ENCODE results near the gene IL1R1. TPM values are rescaled to one million over a fixed set of nuclear protein-coding genes. Genes with fewer than 3 reads are reported as not detected.

Gene IL1R1
- polyA plus RNA-seq, 1 donor (not counting 4 experiments of a cell fraction or from before 2014, with no cell fraction given): 7.5 TPM

DNA sequence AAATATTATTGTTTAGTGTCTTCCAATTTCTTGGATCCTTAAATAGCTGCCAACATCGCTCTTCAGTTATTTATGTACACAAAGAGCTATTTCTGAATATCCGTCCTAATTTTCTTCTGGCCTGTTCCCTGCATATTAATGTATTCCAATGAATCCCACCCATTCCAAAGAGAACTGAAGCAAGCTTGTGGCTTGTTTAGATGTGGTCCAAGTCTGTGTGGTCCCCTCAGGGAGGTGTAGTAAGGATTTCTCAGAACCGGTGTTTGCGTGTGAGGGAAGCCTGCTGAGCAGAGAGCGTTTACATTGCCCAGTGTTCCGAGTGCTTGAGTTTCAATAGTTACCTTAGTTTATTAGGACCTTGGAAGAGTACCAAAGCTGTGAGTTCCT is 25.1 kb upstream of the IL1R1 start:
- Histone ChIP-seq H3K4me3 (ENCODE audit: control insufficient read depth in 2 of 3, extremely low read depth in 1 of 3, insufficient read depth in 2 of 3, low read depth in 1 of 3, low read length in 3 of 3) (no peak overlapping the region), H2AFZ (ENCODE audit: control insufficient read depth, low read length) (no peak overlapping the region), H4K20me1 (ENCODE audit: control insufficient read depth, extremely low read depth, insufficient read depth, low read length) (no peaks in the 10 kb centered on the region), H3K27me3 (ENCODE audit: control insufficient read depth, extremely low read depth, insufficient read depth, low read length) (no peaks in the 10 kb centered on the region), H3K9me1 (ENCODE audit: control insufficient read depth, extremely low read depth, insufficient read depth, low read length) (no peaks in the 10 kb centered on the region), H3K27ac (ENCODE audit: control insufficient read depth, insufficient read depth, low read length) (no peak overlapping the region), H3K4me2 (ENCODE audit: control insufficient read depth, extremely low read depth, insufficient read depth, low read depth, low read length) (no peak overlapping the region), H3K36me3 (ENCODE audit: control insufficient read depth in 2 of 2, extremely low read depth in 1 of 2, insufficient read depth in 2 of 2, low read length in 2 of 2) (no peaks in the 10 kb centered on the region), H3K79me2 (ENCODE audit: control insufficient read depth, insufficient read depth, low read length) (no peaks in the 10 kb centered on the region), H3K4me1 (ENCODE audit: control insufficient read depth, extremely low read depth, insufficient read depth, low read length) (no peaks in the 10 kb centered on the region), H3K9me3 (ENCODE audit: control insufficient read depth, low read depth, low read length) (no peaks in the 10 kb centered on the region), H3K9ac (ENCODE audit: control insufficient read depth, extremely low read depth, insufficient read depth, low read length) (no peak overlapping the region)
- dilution Hi-C loops (cut with MboI; ENCODE audit: extremely low pct_ligation_motif_present, low sequenced_read_pairs): no loop called here
- TF ChIP-seq, protein P1, sequence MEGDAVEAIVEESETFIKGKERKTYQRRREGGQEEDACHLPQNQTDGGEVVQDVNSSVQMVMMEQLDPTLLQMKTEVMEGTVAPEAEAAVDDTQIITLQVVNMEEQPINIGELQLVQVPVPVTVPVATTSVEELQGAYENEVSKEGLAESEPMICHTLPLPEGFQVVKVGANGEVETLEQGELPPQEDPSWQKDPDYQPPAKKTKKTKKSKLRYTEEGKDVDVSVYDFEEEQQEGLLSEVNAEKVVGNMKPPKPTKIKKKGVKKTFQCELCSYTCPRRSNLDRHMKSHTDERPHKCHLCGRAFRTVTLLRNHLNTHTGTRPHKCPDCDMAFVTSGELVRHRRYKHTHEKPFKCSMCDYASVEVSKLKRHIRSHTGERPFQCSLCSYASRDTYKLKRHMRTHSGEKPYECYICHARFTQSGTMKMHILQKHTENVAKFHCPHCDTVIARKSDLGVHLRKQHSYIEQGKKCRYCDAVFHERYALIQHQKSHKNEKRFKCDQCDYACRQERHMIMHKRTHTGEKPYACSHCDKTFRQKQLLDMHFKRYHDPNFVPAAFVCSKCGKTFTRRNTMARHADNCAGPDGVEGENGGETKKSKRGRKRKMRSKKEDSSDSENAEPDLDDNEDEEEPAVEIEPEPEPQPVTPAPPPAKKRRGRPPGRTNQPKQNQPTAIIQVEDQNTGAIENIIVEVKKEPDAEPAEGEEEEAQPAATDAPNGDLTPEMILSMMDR (optimal IDR thresholded peaks at IDR 0.05 in 1 of 3, IDR thresholded peaks at IDR 0.05 in 1 of 3, conservative IDR thresholded peaks at IDR 0.05 in 1 of 3; ENCODE audit: extremely low read depth in 1 of 3, insufficient read depth in 2 of 3, low read length in 3 of 3): no peak
- no peak for TF ChIP-seq EZH2 (IDR thresholded peaks at IDR 0.05; ENCODE audit: low read length)
- DNase-seq (ENCODE audit: low read depth, low spot score) (no peak), FAIRE-seq (no peak)

DNA sequence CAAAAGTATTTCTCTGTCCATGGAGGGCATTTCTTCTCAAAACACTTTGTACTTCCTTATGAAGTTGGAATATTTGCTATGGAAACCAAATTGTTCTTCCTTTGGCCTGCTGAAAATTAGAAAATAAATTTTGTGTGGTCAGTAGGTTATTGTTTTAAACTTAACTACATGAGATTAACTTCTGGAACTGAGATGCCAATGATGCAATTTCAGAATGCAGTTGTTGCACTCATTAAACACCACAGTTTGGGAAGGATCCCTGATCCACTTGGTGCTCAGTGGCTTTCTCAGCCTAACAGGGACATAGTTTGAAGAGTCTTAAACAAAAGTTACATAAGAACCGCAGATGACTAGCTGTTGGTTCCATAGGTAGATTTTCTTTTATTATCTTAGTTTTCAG is 23.3 kb upstream of the IL1R1 start:
- Histone ChIP-seq H3K4me3 (ENCODE audit: control insufficient read depth in 2 of 3, extremely low read depth in 1 of 3, insufficient read depth in 2 of 3, low read depth in 1 of 3, low read length in 3 of 3) (no peak overlapping the region), H3K4me1 (ENCODE audit: control insufficient read depth, extremely low read depth, insufficient read depth, low read length) (no peaks in the 10 kb centered on the region), H3K36me3 (ENCODE audit: control insufficient read depth in 2 of 2, extremely low read depth in 1 of 2, insufficient read depth in 2 of 2, low read length in 2 of 2) (no peaks in the 10 kb centered on the region), H2AFZ (ENCODE audit: control insufficient read depth, low read length) (no peak overlapping the region), H3K27me3 (ENCODE audit: control insufficient read depth, extremely low read depth, insufficient read depth, low read length) (no peaks in the 10 kb centered on the region), H4K20me1 (ENCODE audit: control insufficient read depth, extremely low read depth, insufficient read depth, low read length) (no peaks in the 10 kb centered on the region), H3K79me2 (ENCODE audit: control insufficient read depth, insufficient read depth, low read length) (no peaks in the 10 kb centered on the region), H3K27ac (ENCODE audit: control insufficient read depth, insufficient read depth, low read length) (no peak overlapping the region), H3K4me2 (ENCODE audit: control insufficient read depth, extremely low read depth, insufficient read depth, low read depth, low read length) (no peak overlapping the region), H3K9me1 (ENCODE audit: control insufficient read depth, extremely low read depth, insufficient read depth, low read length) (no peaks in the 10 kb centered on the region), H3K9me3 (ENCODE audit: control insufficient read depth, low read depth, low read length) (no peaks in the 10 kb centered on the region), H3K9ac (ENCODE audit: control insufficient read depth, extremely low read depth, insufficient read depth, low read length) (no peak overlapping the region)
- no peak for DNase-seq (ENCODE audit: low read depth, low spot score)
- dilution Hi-C loops (cut with MboI; ENCODE audit: extremely low pct_ligation_motif_present, low sequenced_read_pairs): no loop called here
- FAIRE-seq: no peak
- TF ChIP-seq, protein P1 (optimal IDR thresholded peaks at IDR 0.05 in 1 of 3, IDR thresholded peaks at IDR 0.05 in 1 of 3, conservative IDR thresholded peaks at IDR 0.05 in 1 of 3; ENCODE audit: extremely low read depth in 1 of 3, insufficient read depth in 2 of 3, low read length in 3 of 3): no peak
- TF ChIP-seq EZH2 (IDR thresholded peaks at IDR 0.05; ENCODE audit: low read length): no peak

Data from keratinocyte (primary cell).